GM21447 (cell line): ENCODE data around the gene FOXQ1.
"Not testable (repeated sequence)": the region's sequence is repeated elsewhere in the genome, so short reads cannot be mapped to it uniquely, and the experiment has no call there.

Source experiments
- ATAC-seq: cut with Tn5 transposase; IDR thresholded peaks from one replicate; pipeline ENCODE4 v1.9.1; 2021; ENCODE audit not compliant: unreplicated experiment

Gene FOXQ1

GRCh38 chr6:1318584-1318983 lies 6.7 kb downstream of the FOXQ1 start:
- not testable (repeated sequence) for ATAC-seq

GRCh38 chr6:1321738-1322137 lies 9.8 kb downstream of the FOXQ1 start:
- no peak for ATAC-seq

GRCh38 chr6:1322156-1322555 lies 10.3 kb downstream of the FOXQ1 start:
- ATAC-seq = no peak

GRCh38 chr6:1322696-1323219 lies 10.9 kb downstream of the FOXQ1 start:
- ATAC-seq = no peak

GRCh38 chr6:1324936-1325335 lies 13.0 kb downstream of the FOXQ1 start:
- ATAC-seq = no peak

- ATAC-seq = no peak
Measured at GRCh38 chr6:1325461-1326309, 13.8 kb downstream of the FOXQ1 start.

GRCh38 chr6:1326535-1327121 lies 14.7 kb downstream of the FOXQ1 start:
- ATAC-seq = no peak

GRCh38 chr6:1327630-1328029 lies 15.7 kb downstream of the FOXQ1 start:
- no peak for ATAC-seq

GRCh38 chr6:1328129-1328800 lies 16.4 kb downstream of the FOXQ1 start:
- ATAC-seq = no peak

GRCh38 chr6:1329708-1330107 lies 17.8 kb downstream of the FOXQ1 start:
- ATAC-seq = no peak

GRCh38 chr6:1334684-1335083 lies 22.8 kb downstream of the FOXQ1 start:
- no peak for ATAC-seq

GRCh38 chr6:1335367-1336037 lies 23.6 kb downstream of the FOXQ1 start:
- ATAC-seq = no peak

- no peak for ATAC-seq
Measured at GRCh38 chr6:1336246-1336843, 24.4 kb downstream of the FOXQ1 start.

GRCh38 chr6:1337791-1338190 lies 25.9 kb downstream of the FOXQ1 start:
- no peak for ATAC-seq

GRCh38 chr6:1346101-1346500 lies 34.2 kb downstream of the FOXQ1 start:
- ATAC-seq = no peak

GRCh38 chr6:1346558-1347091 lies 34.7 kb downstream of the FOXQ1 start:
- no peak for ATAC-seq

- ATAC-seq = no peak
Measured at GRCh38 chr6:1347161-1347560, 35.3 kb downstream of the FOXQ1 start.

GRCh38 chr6:1348675-1349074 lies 36.8 kb downstream of the FOXQ1 start:
- no peak for ATAC-seq

GRCh38 chr6:1349655-1350054 lies 37.8 kb downstream of the FOXQ1 start:
- no peak for ATAC-seq

GRCh38 chr6:1351381-1352008 lies 39.6 kb downstream of the FOXQ1 start:
- no peak for ATAC-seq
